Activated naive CD4-positive, alpha-beta T cell treated with anti-CD3 and anti-CD28 coated beads, Interleukin-2, amount 50 U/mL, for 24 hours (primary cell): ENCODE measurements around the gene A4GALT.
"Not testable (repeated sequence)": the region's sequence is repeated elsewhere in the genome, so short reads cannot be mapped to it uniquely, and the experiment has no call there.

Experiments used
- H3K27ac Mint-ChIP-seq: one replicate; pipeline ENCODE4 v1.8.0; 2021; ENCODE audit warnings: mild to moderate bottlenecking, mixed read lengths
- H3K27me3 Mint-ChIP-seq: one replicate; pipeline ENCODE4 v1.8.0; 2021; ENCODE audit warnings: mixed read lengths
- H3K36me3 Mint-ChIP-seq: one replicate; pipeline ENCODE4 v1.8.0; 2021; ENCODE audit warnings: mixed read lengths
- H3K4me1 Mint-ChIP-seq: one replicate; pipeline ENCODE4 v1.8.0; 2021; ENCODE audit warnings: mixed read lengths
- H3K4me3 Mint-ChIP-seq: one replicate; pipeline ENCODE4 v1.8.0; 2021; ENCODE audit warnings: mild to moderate bottlenecking, mixed read lengths
- H3K9me3 Mint-ChIP-seq: one replicate; pipeline ENCODE4 v1.8.0; 2021; ENCODE audit warnings: mixed read lengths

The A4GALT gene, protein sequence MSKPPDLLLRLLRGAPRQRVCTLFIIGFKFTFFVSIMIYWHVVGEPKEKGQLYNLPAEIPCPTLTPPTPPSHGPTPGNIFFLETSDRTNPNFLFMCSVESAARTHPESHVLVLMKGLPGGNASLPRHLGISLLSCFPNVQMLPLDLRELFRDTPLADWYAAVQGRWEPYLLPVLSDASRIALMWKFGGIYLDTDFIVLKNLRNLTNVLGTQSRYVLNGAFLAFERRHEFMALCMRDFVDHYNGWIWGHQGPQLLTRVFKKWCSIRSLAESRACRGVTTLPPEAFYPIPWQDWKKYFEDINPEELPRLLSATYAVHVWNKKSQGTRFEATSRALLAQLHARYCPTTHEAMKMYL

DNA sequence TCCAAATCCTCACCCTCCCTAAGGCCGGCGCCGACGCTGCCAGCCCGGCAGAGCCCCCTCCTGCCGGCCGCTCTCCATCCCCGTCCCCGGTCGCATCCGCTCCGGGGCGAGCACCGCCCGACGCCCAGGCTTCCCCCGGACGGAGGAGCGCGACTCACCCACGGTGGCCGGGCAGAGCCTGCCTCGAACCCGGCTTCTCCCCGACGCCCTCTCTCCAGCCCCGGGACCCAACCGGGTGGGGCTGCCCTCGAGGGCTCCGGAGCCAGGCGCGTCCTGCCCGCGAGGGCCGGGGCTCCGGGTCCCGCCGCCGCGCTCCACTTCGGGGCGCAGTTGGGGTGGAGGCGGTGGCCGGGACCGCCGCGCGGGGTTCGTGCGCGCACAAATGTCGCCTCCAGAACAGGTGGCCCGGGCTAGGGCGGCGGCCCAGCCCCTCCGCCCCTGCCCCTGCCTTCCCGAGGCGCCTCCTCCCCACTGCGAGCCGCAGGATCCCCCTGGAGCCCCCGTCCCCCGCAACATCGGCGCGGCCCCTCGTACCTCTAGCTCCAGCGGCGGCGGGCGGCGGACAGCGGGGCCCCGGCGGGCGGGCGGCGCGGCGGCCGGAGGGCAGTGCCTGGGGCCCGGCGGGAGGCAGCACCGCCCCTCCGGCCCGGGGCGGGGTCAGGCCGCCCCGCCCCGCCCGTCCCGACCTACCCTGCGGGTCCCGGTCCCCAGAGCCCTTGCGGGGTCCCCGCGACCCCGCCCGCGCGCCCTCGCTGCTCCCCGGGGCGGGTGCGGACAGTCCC is at the start of gene A4GALT:
TSS of gene A4GALT (minus strand) at position 608 of the 782 bp plus-strand sequence. CDS start 26,919 bp downstream, outside the sequence.
- H3K4me3 Mint-ChIP-seq, result peak within 1 kb of the TSS; percentile 84
- H3K4me1 Mint-ChIP-seq, result peaks cover 19% of the 10 kb centered on the region
- H3K9me3 Mint-ChIP-seq, result no peaks in the 10 kb centered on the region
- H3K27ac Mint-ChIP-seq, result no peak within 1 kb of the TSS
- H3K27me3 Mint-ChIP-seq, result peaks cover 40% of the 10 kb centered on the region
- H3K36me3 Mint-ChIP-seq, result no peaks in the 10 kb centered on the region

DNA sequence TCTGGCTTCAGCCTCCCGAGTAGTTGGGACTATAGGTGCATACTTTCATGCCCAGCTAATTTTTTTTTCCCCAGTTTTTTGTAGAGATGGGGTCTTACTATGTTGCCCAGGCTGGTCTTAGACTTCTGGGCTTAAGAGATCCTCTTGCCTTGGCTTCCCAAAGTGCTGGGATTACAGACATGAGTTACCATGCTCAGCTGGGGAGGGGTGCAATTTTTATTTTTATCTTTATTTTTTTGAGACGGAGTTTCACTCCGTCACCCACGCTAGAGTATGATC is 49.7 kb upstream of the A4GALT start:
- H3K9me3 Mint-ChIP-seq, result no peaks in the 10 kb centered on the region
- H3K4me1 Mint-ChIP-seq, result no peaks in the 10 kb centered on the region
- no peak overlapping the region for H3K4me3 Mint-ChIP-seq

DNA sequence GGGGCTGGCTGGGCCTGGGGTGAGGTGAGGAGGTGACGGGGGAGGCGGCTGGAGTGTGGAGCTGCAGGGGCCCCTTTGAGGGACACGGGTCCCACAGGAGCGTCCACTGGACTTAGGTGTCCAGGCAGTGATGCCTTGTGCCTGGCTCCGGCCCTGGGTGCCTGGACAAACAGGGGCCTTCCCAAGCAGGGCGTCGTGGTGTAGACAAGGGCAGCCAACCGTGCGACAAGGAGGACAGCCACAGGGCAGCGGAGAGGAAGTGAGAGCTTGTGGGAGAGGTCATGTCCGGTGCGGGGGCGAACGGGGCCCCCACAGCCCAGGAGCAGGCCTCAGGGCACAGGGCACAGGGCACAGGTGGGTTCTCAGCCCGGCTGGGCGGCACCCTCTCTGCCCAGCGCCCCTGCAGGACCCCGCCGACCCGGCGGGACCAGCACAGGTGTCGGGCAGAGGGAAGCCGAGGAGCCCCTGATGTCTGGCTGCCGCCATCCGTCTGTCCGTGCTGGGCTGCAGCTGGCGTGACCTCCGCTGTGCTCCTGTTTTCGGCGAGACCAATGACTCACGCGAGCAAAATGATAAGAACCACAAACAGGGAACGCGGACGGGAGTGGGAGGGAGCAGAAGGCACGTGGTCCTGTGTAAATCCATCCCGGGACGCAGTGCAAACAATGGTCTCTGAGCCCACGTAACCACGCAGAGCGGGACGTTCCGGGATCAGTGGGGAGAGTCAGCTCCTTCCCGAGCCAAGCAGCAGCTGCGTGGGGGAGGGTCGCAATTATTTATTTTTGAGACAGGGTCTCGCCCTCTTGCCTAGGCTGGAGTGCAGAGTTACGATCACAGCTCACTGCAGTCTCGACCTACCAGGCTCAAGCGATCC is 49.1 kb upstream of the A4GALT start:
- H3K27me3 Mint-ChIP-seq, result no peaks in the 10 kb centered on the region
- H3K4me3 Mint-ChIP-seq, result no peak overlapping the region
- H3K36me3 Mint-ChIP-seq, result no peaks in the 10 kb centered on the region
- H3K27ac Mint-ChIP-seq, result no peak overlapping the region
- no peaks in the 10 kb centered on the region for H3K4me1 Mint-ChIP-seq
- no peaks in the 10 kb centered on the region for H3K9me3 Mint-ChIP-seq

More for the DNA sequence above, 49.7 kb upstream of the A4GALT start:
- no peaks in the 10 kb centered on the region for H3K27me3 Mint-ChIP-seq
- H3K27ac Mint-ChIP-seq, result no peak overlapping the region
- H3K36me3 Mint-ChIP-seq, result no peaks in the 10 kb centered on the region

DNA sequence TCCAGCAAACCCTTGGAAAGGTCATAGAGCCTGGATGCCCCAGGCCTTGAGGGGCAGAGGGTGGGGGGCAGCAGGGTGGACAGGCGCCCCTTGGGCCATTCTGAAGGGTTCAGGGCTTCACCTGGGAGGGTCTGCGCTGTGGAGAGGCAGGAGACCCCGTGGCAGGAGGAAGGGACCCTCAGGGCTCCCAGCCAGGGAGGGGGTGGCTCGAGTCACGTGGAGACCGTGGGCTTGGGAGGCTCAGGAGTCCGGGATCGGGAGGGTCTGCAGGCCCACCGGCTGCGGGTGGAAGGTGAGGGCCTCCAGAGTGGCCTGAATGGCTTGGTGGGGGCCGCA is 48.5 kb upstream of the A4GALT start:
- H3K36me3 Mint-ChIP-seq, result no peaks in the 10 kb centered on the region
- H3K27ac Mint-ChIP-seq, result no peak overlapping the region
- H3K4me1 Mint-ChIP-seq, result no peaks in the 10 kb centered on the region
- H3K27me3 Mint-ChIP-seq, result no peaks in the 10 kb centered on the region
- H3K4me3 Mint-ChIP-seq, result no peak overlapping the region
- H3K9me3 Mint-ChIP-seq, result no peaks in the 10 kb centered on the region

DNA sequence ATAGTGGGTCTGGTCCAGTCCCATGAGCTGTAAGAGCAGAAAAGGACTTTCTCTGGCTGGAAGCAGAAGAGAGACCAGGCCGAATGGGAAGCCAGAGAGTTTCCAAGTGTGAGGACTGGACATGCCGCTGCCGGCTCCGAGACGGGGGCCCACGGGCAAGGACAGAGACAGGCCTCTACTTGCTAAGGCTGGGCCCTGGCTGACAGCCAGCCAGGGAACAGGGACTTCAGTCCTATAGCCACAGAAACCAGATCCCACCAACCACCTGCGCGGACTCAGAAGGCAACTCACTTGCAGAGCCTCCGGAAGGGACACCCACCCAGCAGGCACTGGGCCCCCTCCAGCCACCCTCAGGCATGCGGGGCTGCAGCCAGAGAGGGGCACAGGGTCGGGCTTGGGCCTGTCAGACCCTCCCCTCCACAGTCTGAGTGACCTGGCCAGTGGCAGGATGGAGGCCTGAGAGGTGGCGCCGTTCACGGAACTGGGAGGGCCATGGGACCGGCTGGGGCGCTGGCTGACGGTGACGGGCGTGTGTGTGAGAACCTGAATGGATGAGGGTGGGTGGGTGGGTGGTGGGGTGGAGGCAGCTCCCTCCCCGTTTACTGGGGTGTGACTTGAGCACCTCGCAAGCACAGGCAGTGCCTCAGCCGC is 47.8 kb upstream of the A4GALT start:
- no peak overlapping the region for H3K4me3 Mint-ChIP-seq
- no peaks in the 10 kb centered on the region for H3K27me3 Mint-ChIP-seq
- no peaks in the 10 kb centered on the region for H3K36me3 Mint-ChIP-seq
- no peak overlapping the region for H3K27ac Mint-ChIP-seq
- no peaks in the 10 kb centered on the region for H3K9me3 Mint-ChIP-seq
- no peaks in the 10 kb centered on the region for H3K4me1 Mint-ChIP-seq

DNA sequence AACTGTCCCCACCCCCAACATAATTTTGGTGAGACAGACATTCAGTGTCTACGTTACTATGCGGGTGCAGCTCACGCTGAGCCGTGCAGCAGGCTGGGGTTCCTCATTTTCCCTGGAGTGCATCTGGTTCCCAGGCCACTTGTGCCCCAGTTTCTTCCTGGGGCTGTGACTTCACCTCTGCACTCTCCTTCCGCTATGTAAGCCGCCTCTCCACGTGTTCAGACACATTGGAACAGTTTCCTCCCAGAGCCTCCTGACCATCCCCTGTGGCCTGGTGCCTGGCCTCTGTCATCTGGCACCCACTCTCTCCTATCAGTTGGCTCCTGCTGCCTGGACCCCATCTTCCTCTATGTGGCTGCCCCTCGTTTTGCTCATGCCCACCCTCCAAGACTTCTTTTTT is 46.2 kb upstream of the A4GALT start:
- Mint-ChIP-seq H3K4me3 (no peak overlapping the region), H3K36me3 (no peaks in the 10 kb centered on the region), H3K27me3 (no peaks in the 10 kb centered on the region), H3K9me3 (no peaks in the 10 kb centered on the region), H3K4me1 (no peaks in the 10 kb centered on the region), H3K27ac (no peak overlapping the region)

DNA sequence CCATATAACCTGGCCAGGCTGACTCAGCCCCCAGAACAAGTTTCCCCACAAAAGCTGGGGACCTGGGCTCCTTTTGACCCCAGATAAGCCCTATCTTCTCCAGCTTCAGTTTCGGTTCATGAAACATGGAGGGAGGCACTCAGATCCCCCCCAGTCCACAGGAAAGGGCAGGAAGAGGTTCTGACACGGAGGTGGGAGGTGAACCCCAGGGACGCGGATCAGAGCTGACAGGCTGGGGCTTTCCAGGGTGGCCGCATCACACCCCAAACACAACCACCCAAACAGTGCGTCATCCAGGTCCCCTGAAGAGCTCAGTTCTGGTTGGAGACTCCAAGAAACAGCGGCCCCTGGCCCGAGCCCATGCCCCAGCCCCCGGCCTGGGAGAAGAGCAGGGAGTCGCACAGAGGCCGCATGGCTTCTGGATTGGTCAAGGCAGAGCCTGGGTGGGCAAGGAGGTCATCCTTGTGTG is 44.3 kb upstream of the A4GALT start:
- no peak overlapping the region for H3K27ac Mint-ChIP-seq
- H3K4me3 Mint-ChIP-seq, result no peak overlapping the region
- H3K36me3 Mint-ChIP-seq, result no peaks in the 10 kb centered on the region
- no peaks in the 10 kb centered on the region for H3K27me3 Mint-ChIP-seq
- no peaks in the 10 kb centered on the region for H3K9me3 Mint-ChIP-seq
- H3K4me1 Mint-ChIP-seq, result no peaks in the 10 kb centered on the region

DNA sequence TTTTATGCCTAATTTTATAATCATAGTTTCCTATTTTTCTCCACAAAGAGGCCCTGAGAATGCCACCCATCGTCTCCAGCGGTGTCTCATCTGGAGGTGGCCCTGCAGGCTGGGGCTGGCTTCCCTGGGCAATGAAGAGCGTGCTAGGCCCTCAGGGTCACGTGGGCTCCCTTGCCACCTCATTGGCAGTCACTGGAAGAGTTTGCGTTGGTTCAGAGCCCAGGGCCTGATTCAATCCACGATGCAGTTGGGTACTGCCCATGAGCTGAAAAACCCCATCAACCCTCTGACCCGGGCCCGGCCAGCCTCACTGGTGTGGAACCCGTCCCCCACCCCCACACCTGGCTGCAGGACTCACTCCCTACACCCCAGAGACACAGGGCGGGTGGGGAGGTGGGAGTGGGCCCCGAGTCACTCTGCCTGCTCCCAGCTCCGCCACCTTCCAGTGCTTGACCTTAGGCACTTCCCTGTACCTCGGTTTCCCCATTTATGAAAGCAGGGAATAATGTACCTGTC is 43.4 kb upstream of the A4GALT start:
- Mint-ChIP-seq H3K36me3 (no peaks in the 10 kb centered on the region), H3K4me1 (no peaks in the 10 kb centered on the region), H3K27me3 (no peaks in the 10 kb centered on the region), H3K27ac (no peak overlapping the region), H3K4me3 (no peak overlapping the region), H3K9me3 (no peaks in the 10 kb centered on the region)

DNA sequence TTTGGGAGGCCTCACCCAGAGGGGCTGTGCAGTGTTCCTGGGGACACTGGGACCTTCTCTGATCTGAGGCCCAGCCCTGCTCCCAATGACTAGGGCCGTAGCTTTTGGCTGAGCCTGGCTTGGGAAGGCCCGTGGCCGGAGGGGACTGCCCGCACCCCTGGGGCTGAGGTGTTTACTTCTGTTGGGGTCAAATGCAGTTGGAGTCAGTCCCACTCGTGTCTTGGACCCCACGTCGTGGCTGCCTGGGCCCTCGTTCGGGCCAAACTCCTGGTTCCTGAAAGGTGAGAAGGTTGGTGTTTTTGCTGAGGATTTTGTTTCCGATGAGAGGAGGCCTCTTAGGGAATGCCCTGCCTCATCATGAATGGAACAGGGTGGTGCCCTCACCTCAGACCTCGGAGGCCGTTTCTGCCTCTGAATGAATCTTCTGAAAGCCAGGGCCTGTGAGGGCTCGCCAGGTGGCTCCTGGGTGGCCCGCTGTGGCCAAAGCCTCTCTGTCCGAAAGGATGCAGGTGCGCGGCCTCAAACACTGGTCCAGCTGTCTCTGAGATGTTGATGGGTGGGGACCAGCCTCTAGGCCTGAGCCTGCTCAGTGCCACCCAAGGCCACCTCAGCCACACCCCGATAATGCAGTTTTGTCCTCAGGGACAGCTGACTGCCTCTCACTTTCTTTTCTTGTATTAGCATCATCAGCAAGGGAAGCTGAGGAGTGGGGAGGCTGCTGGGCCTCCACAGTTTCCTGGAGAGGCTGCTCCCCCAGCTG is 40.3 kb upstream of the A4GALT start:
- H3K9me3 Mint-ChIP-seq, result no peaks in the 10 kb centered on the region
- no peaks in the 10 kb centered on the region for H3K36me3 Mint-ChIP-seq
- no peak overlapping the region for H3K27ac Mint-ChIP-seq
- H3K4me3 Mint-ChIP-seq, result no peak overlapping the region
- no peaks in the 10 kb centered on the region for H3K27me3 Mint-ChIP-seq
- H3K4me1 Mint-ChIP-seq, result no peaks in the 10 kb centered on the region

DNA sequence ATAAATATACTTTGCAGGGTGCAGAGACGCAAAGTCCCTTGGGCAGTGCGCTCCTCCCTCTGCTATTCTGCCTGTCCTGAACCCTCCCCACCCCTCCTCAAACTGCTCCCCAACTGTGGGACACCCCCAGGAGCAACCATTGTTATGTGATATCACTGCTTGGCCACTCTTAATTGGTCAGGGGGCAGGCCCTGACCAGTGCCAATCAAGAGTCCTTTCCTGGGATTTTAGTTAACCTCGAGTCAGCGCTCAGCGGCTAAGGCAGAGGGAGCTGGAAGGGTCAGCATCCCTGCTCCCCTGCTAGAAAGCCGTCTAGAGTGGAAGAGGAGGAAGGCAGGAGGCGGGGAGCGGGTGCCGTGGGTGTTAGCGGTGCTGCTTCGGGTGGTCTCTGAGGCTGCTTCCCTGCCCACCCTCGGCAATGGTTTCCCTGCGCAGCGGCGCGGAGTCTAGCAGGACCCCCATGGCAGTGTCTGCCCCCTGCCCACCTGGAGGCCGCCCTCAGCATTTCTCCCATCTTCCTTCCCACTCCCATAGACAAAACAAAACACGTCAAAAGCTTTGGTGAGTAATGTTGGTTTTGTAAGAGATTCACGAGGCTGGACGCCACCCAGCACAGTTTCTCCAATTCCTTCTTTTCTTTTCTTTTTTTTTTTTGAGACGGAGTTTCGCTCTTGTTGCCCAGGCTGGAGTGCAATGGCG is 38.4 kb upstream of the A4GALT start:
- Mint-ChIP-seq H3K36me3 (no peaks in the 10 kb centered on the region), H3K27me3 (no peaks in the 10 kb centered on the region), H3K4me1 (no peaks in the 10 kb centered on the region), H3K9me3 (no peaks in the 10 kb centered on the region), H3K27ac (no peak overlapping the region), H3K4me3 (no peak overlapping the region)

DNA sequence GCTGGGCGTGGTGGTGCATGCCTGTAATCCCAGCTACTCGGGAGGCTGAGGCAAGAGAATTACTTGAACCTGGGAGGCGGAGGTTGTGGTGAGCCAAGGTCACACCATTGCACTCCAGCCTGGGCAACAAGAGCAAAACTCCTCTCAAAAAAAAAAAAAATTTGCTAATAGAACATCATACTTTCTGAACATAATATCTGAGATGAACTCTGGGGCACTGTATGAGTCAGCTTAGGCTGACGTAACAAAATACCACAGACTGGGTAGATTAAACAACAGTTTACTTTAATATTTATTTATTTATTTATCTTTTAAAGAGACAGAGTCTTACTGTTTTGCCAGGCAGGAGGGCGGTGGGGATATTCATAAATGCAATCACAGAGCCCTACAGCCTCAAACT is 34.9 kb upstream of the A4GALT start:
- not testable (repeated sequence) for H3K27me3 Mint-ChIP-seq, H3K27ac Mint-ChIP-seq, H3K4me1 Mint-ChIP-seq, H3K4me3 Mint-ChIP-seq, H3K36me3 Mint-ChIP-seq, H3K9me3 Mint-ChIP-seq

DNA sequence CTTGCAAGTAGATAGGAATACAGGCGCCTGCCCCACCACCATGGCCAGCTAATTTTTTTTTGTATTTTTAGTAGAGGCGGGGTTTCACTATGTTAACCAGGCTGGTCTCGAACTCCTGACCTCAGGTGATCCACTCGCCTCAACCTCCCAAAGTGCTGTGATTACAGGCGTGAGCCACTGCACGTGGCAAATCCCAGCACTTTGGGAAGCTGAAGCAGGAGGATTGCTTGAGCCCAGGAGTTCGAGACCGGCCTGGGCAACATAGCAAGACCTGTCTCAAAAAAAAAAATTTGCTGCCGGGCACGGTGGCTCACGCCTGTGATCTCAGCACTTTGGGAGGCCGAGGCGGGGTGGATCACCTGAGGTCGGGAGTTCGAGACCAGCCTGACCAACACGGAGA is 34.5 kb upstream of the A4GALT start:
- H3K4me3 Mint-ChIP-seq, H3K4me1 Mint-ChIP-seq, H3K9me3 Mint-ChIP-seq, H3K27me3 Mint-ChIP-seq, H3K27ac Mint-ChIP-seq, H3K36me3 Mint-ChIP-seq: not testable (repeated sequence)

DNA sequence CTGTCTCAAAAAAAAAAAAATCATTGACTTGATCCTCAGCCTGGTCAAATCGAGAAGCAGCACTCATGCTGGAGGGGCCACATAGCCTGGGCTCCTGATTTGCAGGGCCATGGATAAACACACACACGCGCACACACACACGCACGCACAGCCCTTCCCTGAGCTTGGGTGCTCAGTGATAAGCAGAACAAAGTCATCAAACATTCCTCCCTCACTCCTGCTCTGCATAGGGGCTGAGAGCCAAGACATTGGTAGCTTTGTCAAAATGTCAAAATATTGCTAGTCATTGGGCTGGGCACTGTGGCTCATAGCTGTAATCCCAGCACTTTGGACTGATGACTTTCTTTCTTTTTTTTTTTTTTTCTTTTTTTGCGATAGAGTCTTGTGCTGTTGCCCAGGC is 34.0 kb upstream of the A4GALT start:
- no peak overlapping the region for H3K4me3 Mint-ChIP-seq
- no peak overlapping the region for H3K27ac Mint-ChIP-seq
- no peaks in the 10 kb centered on the region for H3K4me1 Mint-ChIP-seq
- H3K36me3 Mint-ChIP-seq, result no peaks in the 10 kb centered on the region
- no peaks in the 10 kb centered on the region for H3K27me3 Mint-ChIP-seq
- no peaks in the 10 kb centered on the region for H3K9me3 Mint-ChIP-seq

DNA sequence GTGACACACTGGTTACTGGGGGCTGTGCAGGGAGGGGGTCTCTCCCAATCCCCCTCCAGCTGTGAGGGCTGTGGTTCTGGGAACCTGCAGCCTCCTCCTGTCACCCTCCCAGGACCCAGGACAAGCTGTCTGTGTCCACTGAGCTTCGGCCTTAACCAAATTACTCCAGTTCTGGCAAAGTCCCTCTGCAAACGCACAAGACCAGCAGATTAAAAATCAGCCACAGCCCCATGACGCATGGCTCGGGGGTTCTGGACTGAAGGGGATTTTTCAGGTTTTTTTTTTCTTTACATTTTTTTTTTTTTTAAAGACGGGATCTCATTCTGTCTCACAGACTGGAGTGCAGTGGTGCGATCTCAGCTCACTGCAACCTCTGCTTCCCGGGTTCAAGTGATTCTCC is 32.2 kb upstream of the A4GALT start:
- Mint-ChIP-seq H3K4me1 (no peaks in the 10 kb centered on the region), H3K27me3 (no peaks in the 10 kb centered on the region), H3K9me3 (no peaks in the 10 kb centered on the region), H3K27ac (no peak overlapping the region), H3K4me3 (no peak overlapping the region), H3K36me3 (no peaks in the 10 kb centered on the region)
